ENCODE results near the gene OR51B2.
"Not testable (repeated sequence)": the region's sequence is repeated elsewhere in the genome, so short reads cannot be mapped to it uniquely, and the experiment has no call there.

The OR51B2 gene

DNA sequence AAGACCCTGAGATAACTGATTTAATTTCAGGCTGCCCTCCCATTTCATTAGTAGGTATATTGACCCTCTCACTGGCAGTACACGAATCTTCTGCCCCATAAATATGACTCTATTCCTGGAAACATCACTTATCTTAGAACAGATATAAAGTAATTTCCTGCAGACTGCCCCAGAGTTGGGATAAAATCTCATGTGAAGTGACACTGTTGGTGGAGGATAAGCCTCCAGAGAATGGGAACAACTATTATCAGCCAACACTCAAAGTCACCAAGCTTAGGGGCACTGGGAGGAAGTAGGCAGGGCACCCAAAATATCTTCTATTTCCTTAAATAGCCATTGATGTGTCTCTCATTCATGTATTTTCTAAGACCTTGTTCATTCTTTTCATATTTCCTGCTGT is 11.1 kb upstream of the OR51B2 start:
- H3K4me3 ChIP-seq (ENCODE audit: low read depth, low read length): no peak overlapping the region
- TF ChIP-seq, protein P1, sequence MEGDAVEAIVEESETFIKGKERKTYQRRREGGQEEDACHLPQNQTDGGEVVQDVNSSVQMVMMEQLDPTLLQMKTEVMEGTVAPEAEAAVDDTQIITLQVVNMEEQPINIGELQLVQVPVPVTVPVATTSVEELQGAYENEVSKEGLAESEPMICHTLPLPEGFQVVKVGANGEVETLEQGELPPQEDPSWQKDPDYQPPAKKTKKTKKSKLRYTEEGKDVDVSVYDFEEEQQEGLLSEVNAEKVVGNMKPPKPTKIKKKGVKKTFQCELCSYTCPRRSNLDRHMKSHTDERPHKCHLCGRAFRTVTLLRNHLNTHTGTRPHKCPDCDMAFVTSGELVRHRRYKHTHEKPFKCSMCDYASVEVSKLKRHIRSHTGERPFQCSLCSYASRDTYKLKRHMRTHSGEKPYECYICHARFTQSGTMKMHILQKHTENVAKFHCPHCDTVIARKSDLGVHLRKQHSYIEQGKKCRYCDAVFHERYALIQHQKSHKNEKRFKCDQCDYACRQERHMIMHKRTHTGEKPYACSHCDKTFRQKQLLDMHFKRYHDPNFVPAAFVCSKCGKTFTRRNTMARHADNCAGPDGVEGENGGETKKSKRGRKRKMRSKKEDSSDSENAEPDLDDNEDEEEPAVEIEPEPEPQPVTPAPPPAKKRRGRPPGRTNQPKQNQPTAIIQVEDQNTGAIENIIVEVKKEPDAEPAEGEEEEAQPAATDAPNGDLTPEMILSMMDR (IDR thresholded peaks at IDR 0.05; ENCODE audit: low read depth, low read length): no peak
- TF ChIP-seq POLR2A (IDR thresholded peaks at IDR 0.05; ENCODE audit: extremely low read depth, insufficient read length) (no peak), MYC (IDR thresholded peaks at IDR 0.05; ENCODE audit: low read depth, low read length) (no peak)
- TF ChIP-seq, protein P2, sequence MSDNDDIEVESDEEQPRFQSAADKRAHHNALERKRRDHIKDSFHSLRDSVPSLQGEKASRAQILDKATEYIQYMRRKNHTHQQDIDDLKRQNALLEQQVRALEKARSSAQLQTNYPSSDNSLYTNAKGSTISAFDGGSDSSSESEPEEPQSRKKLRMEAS (IDR thresholded peaks at IDR 0.05; ENCODE audit: low read depth, low read length): no peak
- no peak for DNase-seq (ENCODE audit: low read depth)

DNA sequence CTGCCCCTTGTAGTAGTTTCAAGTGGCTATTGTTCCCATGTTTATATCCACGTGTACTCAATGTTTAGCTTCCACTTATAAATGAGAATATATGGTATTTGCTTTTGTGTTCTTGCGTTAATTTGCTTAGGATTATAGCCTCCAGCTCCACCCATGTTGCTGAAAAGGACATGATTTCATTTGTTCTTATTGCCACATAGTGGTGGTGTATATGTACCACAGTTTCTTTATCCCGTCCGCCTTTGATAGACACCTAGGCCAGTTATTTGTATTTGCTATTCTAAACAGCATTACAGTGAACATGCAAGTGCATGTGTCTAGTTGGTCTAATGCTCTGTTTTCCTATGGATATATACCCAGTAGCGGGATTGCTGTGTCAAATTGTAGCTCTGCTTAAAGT is 6.8 kb downstream of the OR51B2 start:
- no peak for DNase-seq (ENCODE audit: low read depth)
- H3K4me3 ChIP-seq (ENCODE audit: low read depth, low read length): no peak overlapping the region
- TF ChIP-seq, protein P2 (IDR thresholded peaks at IDR 0.05; ENCODE audit: low read depth, low read length): no peak
- TF ChIP-seq, protein P1 (IDR thresholded peaks at IDR 0.05; ENCODE audit: low read depth, low read length): no peak
- TF ChIP-seq POLR2A (IDR thresholded peaks at IDR 0.05; ENCODE audit: extremely low read depth, insufficient read length): no peak
- TF ChIP-seq MYC (IDR thresholded peaks at IDR 0.05; ENCODE audit: low read depth, low read length): no peak

DNA sequence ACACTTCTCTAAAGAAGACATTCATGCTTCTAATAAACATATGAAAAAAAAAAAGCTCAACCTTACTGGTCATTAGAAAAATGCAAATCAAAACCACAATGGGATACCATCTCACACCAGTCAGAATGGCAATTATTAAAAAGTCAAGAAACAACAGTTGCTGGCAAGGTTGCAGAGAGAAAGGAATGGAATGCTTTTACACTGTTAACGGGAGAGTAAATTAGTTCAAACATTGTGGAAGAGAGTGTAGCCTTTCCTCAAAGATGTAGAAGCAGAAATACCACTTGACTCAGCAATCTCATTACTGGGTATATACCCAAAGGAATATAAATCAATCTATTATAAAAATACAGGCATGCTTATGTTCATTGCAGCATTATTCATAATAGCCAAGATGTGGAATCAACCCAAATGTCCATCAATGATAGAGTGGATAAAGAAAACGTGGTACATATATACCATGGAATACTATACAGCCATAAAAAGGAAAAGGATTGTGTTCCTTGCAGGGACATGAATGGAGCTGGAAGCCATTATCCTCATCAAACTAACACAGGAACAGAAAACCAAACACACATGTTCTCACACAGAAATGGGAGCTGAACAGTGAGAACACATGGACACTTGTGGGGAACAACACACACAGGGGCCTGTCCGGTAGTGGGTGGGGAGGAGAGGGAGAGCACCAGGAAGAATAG is 10.6 kb downstream of the OR51B2 start:
- H3K4me3 ChIP-seq (ENCODE audit: low read depth, low read length); DNase-seq (ENCODE audit: low read depth): not testable (repeated sequence)

DNA sequence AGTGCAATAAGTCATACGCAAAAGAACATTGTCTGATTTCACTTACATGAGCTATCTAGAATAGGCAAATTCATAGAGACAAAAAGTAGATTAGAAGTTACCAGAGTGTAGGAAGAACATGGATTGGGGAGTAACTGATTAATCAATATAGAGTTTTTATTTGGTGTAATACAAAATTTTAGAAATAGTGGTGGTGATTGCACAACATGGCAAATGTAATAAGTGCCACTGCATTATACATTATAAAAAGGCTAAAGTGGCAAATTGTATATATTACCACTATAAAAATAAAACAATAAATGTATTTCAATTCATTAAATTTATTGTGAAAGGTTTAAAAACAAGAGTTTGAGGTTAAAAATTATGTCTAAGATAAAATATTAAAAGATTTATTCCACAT is 13.7 kb downstream of the OR51B2 start:
- H3K4me3 ChIP-seq (ENCODE audit: low read depth, low read length): no peak overlapping the region
- no peak for DNase-seq (ENCODE audit: low read depth)
- TF ChIP-seq, protein P2 (IDR thresholded peaks at IDR 0.05; ENCODE audit: low read depth, low read length): no peak
- TF ChIP-seq, protein P1 (IDR thresholded peaks at IDR 0.05; ENCODE audit: low read depth, low read length): no peak
- TF ChIP-seq POLR2A (IDR thresholded peaks at IDR 0.05; ENCODE audit: extremely low read depth, insufficient read length): no peak
- no peak for TF ChIP-seq MYC (IDR thresholded peaks at IDR 0.05; ENCODE audit: low read depth, low read length)

DNA sequence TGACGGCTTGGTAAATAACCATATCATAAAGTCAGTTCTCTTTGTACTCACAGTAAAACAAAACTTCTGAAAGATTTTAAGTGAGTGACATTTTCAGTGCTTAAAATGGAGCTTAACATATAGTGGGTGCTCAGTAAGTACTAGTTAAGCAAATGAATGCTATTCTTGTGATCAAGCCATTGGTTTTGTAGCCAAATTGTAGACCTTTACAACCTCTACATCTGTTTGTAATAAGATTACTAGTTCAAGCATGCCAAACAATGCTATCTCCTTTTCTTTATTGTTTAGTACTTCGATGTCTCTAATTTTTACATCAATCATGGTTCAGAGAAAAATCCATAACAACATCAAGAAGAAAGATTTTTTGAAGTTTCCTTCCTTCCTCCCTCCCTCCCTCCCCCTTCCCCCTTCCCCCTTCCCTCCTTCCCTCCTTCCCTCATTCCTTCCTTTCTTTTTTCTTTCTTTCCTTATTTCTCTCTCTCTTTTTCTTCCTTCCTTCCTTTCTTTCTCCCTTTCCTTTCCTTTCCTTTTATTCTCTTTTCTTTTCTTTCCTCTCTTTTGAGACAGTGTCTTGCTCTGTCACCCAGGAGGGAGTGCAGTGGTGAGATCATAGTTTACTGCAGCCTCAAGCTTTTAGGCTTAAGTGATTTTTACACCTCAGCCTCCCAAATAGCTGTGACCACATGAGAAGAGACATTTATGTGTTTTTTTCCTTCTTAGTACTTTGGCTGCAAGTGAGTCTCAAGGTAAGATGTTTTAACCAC is 16.7 kb downstream of the OR51B2 start:
- TF ChIP-seq MYC (IDR thresholded peaks at IDR 0.05; ENCODE audit: low read depth, low read length): no peak
- TF ChIP-seq, protein P2 (IDR thresholded peaks at IDR 0.05; ENCODE audit: low read depth, low read length): no peak
- TF ChIP-seq, protein P1 (IDR thresholded peaks at IDR 0.05; ENCODE audit: low read depth, low read length): no peak
- no peak for TF ChIP-seq POLR2A (IDR thresholded peaks at IDR 0.05; ENCODE audit: extremely low read depth, insufficient read length)
- H3K4me3 ChIP-seq (ENCODE audit: low read depth, low read length): no peak overlapping the region
- no peak for DNase-seq (ENCODE audit: low read depth)

DNA sequence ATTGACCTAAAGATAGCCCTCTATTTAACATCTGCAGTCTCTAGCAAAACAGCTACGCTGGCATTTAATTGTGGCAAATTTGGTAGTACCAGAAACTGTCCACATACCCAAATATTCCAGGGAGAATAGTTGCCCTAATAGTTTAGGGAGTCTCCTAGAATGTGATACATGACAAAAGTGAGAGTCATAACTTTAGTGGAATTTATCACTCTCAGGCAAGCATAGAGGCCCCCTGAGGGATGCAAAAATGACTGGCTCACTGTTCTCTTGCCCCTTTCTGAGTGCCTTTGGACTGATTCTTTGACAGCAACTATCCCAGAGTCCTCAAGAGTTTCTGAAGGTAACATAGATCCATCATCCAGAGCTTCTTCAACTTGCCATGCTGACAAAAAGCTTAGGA is 20.1 kb downstream of the OR51B2 start:
- no peak for DNase-seq (ENCODE audit: low read depth)
- no peak overlapping the region for H3K4me3 ChIP-seq (ENCODE audit: low read depth, low read length)
- TF ChIP-seq, protein P2 (IDR thresholded peaks at IDR 0.05; ENCODE audit: low read depth, low read length): no peak
- no peak for TF ChIP-seq POLR2A (IDR thresholded peaks at IDR 0.05; ENCODE audit: extremely low read depth, insufficient read length)
- no peak for TF ChIP-seq MYC (IDR thresholded peaks at IDR 0.05; ENCODE audit: low read depth, low read length)
- TF ChIP-seq, protein P1 (IDR thresholded peaks at IDR 0.05; ENCODE audit: low read depth, low read length): no peak
